Heart right ventricle (tissue), 16 donors: Measurements from ENCODE around the gene RUFY3. TPM values are rescaled to one million over a fixed set of nuclear protein-coding genes. Genes with fewer than 3 reads are reported as not detected.
A peak's percentile ranks its signal among the peaks of the same experiment; 100 is the strongest.
"Not testable (repeated sequence)": the region's sequence is repeated elsewhere in the genome, so short reads cannot be mapped to it uniquely, and the experiment has no call there.

Source experiments
- ATAC-seq, 8 donors: fragments of 200-7000 bp; cut with Tn5 transposase; one replicate each; pipeline ENCODE4 v1.9.1; 2020; ENCODE audit warnings: mild to moderate bottlenecking in 8 of 8, moderate library complexity in 8 of 8, moderate number of reproducible peaks in 1 of 8
- DNase-seq, 2 donors: peaks; one replicate each; pipeline ENCODE4 v3.0.0-alpha.2; 2020
- H3K27ac ChIP-seq, 10 donors: fragments of 200-600 bp; sonication (generic) in 2 of 10; one replicate each; pipeline versions ENCODE4 v1.5.0 to v1.8.0; 2020 to 2022; ENCODE audit warnings: mild to moderate bottlenecking in 3 of 10
- H3K27me3 ChIP-seq, 7 donors: fragments of 200-600 bp; one replicate each; pipeline ENCODE4 v1.8.0; 2021 to 2022; ENCODE audit warnings: mild to moderate bottlenecking in 2 of 7
- H3K36me3 ChIP-seq, 9 donors: fragments of 200-600 bp; sonication (generic) in 1 of 9; one replicate each; pipeline versions ENCODE4 v1.5.0 to v1.8.0; 2020 to 2022; ENCODE audit warnings: mild to moderate bottlenecking in 2 of 9
- H3K4me1 ChIP-seq, 9 donors: fragments of 200-600 bp; sonication (generic) in 1 of 9; one replicate each; pipeline versions ENCODE4 v1.5.0 to v1.8.0; 2020 to 2022; ENCODE audit warnings: mild to moderate bottlenecking in 4 of 9
- H3K4me3 ChIP-seq, 10 donors: fragments of 200-600 bp; sonication (generic) in 2 of 10; one replicate each; pipeline versions ENCODE4 v1.5.0 to v1.8.0; 2020 to 2022; ENCODE audit warnings: mild to moderate bottlenecking in 7 of 10, moderate library complexity in 2 of 10
- H3K9me3 ChIP-seq, 11 donors: fragments of 200-600 bp in 10 of 11; sonication (generic) in 2 of 11; one replicate each; pipeline versions ENCODE4 v1.5.0 to v1.8.0; 2013 to 2022; ENCODE audit warnings: mild to moderate bottlenecking in 2 of 11, control low read depth in 1 of 11, moderate library complexity in 1 of 11
- WGBS, 2 donors: extraction: QIAGEN DNeasy Blood & Tissue Kit; methylation state at CpG; one replicate each; pipeline ENCODE4 v1.1.7; 2013; ENCODE audit warnings: inconsistent platforms in 1 of 2; 5-methylcytosine and 5-hydroxymethylcytosine counted together
- intact Hi-C, 10 donors: fragments of 100-400 bp; cut with DNase I; formaldehyde crosslinking; loops; one replicate each; pipeline versions ENCODE4 v1.11.1 to v1.14.2; 2022
- polyA plus RNA-seq, 2 donors: library from polyadenylated mRNA; stranded (reverse); fragments of 200-250 nt; gene quantifications; one replicate each; pipeline ENCODE4 v1.2.3, GENCODE V29; 2013
- total RNA-seq, 10 donors: library from RNA; stranded (reverse); fragmentation: NEBNext Ultra II Directional in 3 of 10; extraction: Animal tissue kit (Norgen Biotek cat#: 25700) in 3 of 10; gene quantifications; one replicate each; pipeline versions ENCODE4 v1.2.1 to v1.2.4, GENCODE V29; 2021 to 2023
- TF ChIP-seq, protein P1 (sequence below), 9 donors: fragments of 200-600 bp; sonication (generic) in 2 of 9; IDR thresholded peaks; one replicate each; pipeline versions ENCODE4 v1.5.0 to v1.8.0; 2021 to 2022; ENCODE audit warnings: antibody characterized with exemption in 9 of 9, mild to moderate bottlenecking in 5 of 9, moderate library complexity in 1 of 9
- donor health status: Arrhythmogenic right ventricular cardiomyopathy.
- donor health status: ischemic (EF 13 %, LVEDD 7.1; RV severe dilation, severe dysfunction).
- donor health status: healthy with polysubstance abuse.
- donor health status: DM: no; HTN: yes; CAD: no.
- donor health status: DM: no; HTN: no; CAD: no.
- donor health status: ischemic (EF 25% LVEDD 6.9; RV normal size, moderate dysfunction).
- donor health status: ischemic (EF 25% LVEDD 5.7; RV mildly dilated, moderate dysfunction).
- donor health status: healthy.
- donor health status: DM: yes; HTN: yes; CAD: no.
- donor health status: Ischemic cardiomyopathy.
- donor health status: ischemic (EF 35%, LVEDD 5.7; RV mildly dilated, moderate dysfunction).
- donor health status: nonischemic (EF 11% LVEDD 7.7; RV severe dilation, severe dysfunction).
- donor health status: DM: yes; HTN: yes; CAD: no.
- donor health status: PGD.
- donor health status: ischemic (EF 29% LVEDD 5.4; RV normal size, mild dysfunction).
- donor health status: nonischemic (EF 23%, LVEDD 6.1; RV moderate dilation, normal function).

The RUFY3 gene
- total and polyA plus RNA-seq, 12 donors: 13.2 to 28.7 (median 21.7) TPM

DNA sequence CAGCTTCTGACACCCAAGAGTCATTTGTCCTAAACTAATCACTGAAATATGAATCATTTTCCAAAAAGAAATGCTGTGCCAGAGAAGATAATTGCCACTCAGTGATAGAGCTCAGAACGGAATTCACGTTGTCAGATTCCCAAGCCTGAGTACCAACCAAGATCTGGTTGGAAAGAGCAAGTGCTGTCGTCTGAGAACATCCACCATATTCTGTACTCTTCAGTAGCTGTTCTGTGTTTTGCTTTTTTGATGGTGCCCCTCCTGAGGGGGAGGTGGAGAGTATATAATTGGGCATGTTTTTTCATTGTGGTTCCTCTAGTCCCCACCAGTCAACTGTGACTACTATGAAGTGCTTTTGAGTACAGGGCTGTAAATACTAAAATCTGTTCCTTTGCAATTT is 13.2 kb downstream of the RUFY3 start:
- intact Hi-C loops: no loop called here
- Histone ChIP-seq H3K9me3 (no peaks in the 10 kb centered on the region), H3K4me1 (peaks cover 3 to 54% (median 24%) of the 10 kb centered on the region in 9 donors), H3K4me3 (peak overlapping the region in 9 of 10 donors; percentile 9 to 52 (median 44)), H3K27me3 (no peaks in the 10 kb centered on the region), H3K36me3 (peaks cover 0 to 12% (median 0%) of the 10 kb centered on the region in 9 donors), H3K27ac (peak overlapping the region in 9 of 10 donors; percentile 58 to 88 (median 67))
- DNase-seq (no peak), ATAC-seq (peak in 7 of 8 donors; percentile 18 to 61 (median 23))
- TF ChIP-seq, protein P1, sequence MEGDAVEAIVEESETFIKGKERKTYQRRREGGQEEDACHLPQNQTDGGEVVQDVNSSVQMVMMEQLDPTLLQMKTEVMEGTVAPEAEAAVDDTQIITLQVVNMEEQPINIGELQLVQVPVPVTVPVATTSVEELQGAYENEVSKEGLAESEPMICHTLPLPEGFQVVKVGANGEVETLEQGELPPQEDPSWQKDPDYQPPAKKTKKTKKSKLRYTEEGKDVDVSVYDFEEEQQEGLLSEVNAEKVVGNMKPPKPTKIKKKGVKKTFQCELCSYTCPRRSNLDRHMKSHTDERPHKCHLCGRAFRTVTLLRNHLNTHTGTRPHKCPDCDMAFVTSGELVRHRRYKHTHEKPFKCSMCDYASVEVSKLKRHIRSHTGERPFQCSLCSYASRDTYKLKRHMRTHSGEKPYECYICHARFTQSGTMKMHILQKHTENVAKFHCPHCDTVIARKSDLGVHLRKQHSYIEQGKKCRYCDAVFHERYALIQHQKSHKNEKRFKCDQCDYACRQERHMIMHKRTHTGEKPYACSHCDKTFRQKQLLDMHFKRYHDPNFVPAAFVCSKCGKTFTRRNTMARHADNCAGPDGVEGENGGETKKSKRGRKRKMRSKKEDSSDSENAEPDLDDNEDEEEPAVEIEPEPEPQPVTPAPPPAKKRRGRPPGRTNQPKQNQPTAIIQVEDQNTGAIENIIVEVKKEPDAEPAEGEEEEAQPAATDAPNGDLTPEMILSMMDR (IDR thresholded peaks at IDR 0.05): no peak
- 4 to 10% methylated on average over 3 of the region's 3 CpGs for WGBS, 2 donors

DNA sequence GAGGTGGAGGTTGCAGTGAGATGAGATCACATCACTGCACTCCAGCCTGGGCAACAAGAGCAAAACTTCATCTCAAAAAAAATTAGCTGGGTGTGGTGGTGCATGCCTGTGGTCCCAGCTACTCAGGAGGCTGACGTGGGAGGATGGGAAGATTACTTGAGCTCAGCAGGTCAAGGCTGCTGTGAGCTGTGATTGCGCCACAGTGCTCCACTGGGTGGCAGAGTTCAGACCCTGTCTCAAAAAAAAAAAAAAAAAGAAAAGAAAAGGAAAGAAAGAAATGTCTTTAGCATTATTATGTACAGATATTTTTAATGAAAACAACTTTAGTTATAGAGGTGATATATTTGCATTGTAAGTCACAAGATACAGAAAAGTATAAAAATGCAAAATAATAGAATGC is 14.2 kb downstream of the RUFY3 start:
- H3K4me3 ChIP-seq, H3K27me3 ChIP-seq, intact Hi-C loops, H3K36me3 ChIP-seq, H3K9me3 ChIP-seq: not testable (repeated sequence)
- peak overlapping the region in 2 of 10 donors; percentile 71 to 88 for H3K27ac ChIP-seq
- TF ChIP-seq, protein P1 (IDR thresholded peaks at IDR 0.05): peak in 7 of 9 donors; percentile 15 to 46 (median 30)
- ATAC-seq: peak in 4 of 8 donors; percentile 40 to 63 (median 51)
- WGBS, 2 donors: 69 to 83% methylated on average over 2 of the region's 2 CpGs
- peaks cover 3 to 59% (median 31%) of the 10 kb centered on the region in 9 donors for H3K4me1 ChIP-seq
- peak in 1 of 2 donors; percentile 32 for DNase-seq

DNA sequence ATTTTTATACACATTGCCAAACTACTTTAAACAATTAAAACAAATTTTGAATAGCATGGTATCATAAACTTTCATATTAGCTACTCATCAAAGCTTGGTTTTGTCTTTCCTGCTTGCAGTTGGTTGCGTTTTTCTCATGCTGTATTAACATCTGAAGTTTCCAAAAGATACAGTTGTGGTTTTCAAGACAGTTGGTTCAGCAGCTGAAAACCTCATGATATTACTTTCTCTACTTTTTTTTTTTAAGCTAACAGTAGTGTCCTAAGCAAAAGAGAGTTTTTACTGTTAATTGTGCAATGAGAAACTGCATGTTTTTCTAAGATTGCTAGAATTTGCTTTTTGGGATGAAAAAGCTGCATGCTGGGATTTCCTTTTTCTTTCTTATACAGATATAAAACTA is 15.2 kb downstream of the RUFY3 start:
- Histone ChIP-seq H3K4me3 (no peak overlapping the region), H3K9me3 (no peaks in the 10 kb centered on the region), H3K27ac (peak overlapping the region in 1 of 10 donors; percentile 24), H3K4me1 (peaks cover 3 to 68% (median 40%) of the 10 kb centered on the region in 9 donors), H3K36me3 (peaks cover 0 to 5% (median 0%) of the 10 kb centered on the region in 9 donors), H3K27me3 (no peaks in the 10 kb centered on the region)
- DNase-seq: no peak
- WGBS, 2 donors: 84 to 86% methylated on average over 1 of the region's 1 CpG
- intact Hi-C loops: no loop called here
- TF ChIP-seq, protein P1 (IDR thresholded peaks at IDR 0.05): no peak
- no peak for ATAC-seq

DNA sequence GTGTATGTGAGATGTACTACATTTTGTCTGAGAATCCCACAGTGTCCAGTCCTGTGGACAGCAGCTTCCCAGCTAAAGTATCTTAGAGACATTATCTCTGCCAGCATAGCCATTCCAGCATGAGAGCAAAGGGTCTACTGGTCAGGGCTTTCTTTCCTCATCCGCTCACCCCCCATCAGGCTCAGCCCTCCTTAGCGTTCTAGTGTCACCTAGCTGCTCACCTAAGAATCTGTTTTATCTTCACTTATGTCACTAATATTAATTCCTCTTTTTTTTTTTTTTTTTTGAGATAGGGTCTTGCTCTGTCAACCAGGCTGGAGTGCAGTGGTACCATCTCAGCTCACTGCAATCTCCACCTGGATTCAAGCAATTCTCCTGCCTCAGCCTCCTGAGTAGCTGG is 15.6 kb downstream of the RUFY3 start:
- 90 to 94% methylated on average over 2 of the region's 2 CpGs for WGBS, 2 donors
- H3K27ac ChIP-seq: peak overlapping the region in 1 of 10 donors; percentile 24
- H3K4me3 ChIP-seq: no peak overlapping the region
- peaks cover 0 to 1% (median 0%) of the 10 kb centered on the region in 9 donors for H3K36me3 ChIP-seq
- intact Hi-C loops: no loop called here
- TF ChIP-seq, protein P1 (IDR thresholded peaks at IDR 0.05): no peak
- H3K4me1 ChIP-seq: peaks cover 3 to 68% (median 45%) of the 10 kb centered on the region in 9 donors
- H3K9me3 ChIP-seq: no peaks in the 10 kb centered on the region
- no peak for ATAC-seq
- no peak for DNase-seq
- H3K27me3 ChIP-seq: no peaks in the 10 kb centered on the region
